Measurements from ENCODE around the gene EPB41L2. TPM values are rescaled to one million over a fixed set of nuclear protein-coding genes. Genes with fewer than 3 reads are reported as not detected.
"Not testable (repeated sequence)": the region's sequence is repeated elsewhere in the genome, so short reads cannot be mapped to it uniquely, and the experiment has no call there.

Gene EPB41L2
- total RNA-seq, 2 donors from 2014 or later: 77.7 to 104 TPM

DNA sequence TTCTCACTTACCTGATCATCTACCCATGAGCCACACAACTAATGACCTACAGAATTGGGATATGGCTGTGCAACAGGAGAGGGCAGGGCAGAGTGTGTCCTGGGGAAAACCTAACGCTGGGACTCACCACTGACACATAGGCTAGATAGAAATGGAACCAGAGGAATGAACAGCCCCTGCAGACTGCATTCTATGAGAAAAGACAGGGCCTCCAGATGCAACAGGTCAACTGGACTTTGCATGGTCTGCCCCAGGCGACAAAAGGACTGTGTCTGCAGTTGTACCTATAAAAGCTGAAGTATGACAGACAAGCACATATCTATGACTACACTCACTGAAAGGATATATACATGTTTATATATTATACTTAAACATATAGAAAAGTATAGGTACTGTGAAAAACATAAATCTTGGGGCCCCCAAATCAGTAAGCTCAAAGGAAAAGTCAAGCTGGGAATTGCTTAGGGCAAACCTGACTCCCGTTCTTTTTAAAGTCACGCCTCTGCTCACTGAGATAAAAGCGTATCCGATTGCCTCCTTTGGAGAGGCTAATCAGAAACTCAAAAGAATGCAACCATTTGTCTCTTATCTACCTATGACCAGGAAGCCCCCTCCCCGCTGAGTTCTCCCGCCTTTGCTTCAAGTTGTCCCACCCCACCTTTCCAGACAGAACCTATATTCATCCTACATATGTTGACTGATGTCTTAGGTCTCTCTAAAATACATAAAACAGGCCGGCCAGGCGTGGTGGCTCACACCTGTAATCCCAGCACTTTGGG is 68.5 kb downstream of the EPB41L2 start:
- ATAC-seq (peak; percentile 6), DNase-seq (no peak)
- intact Hi-C loops (cut with DNase I, micrococcal nuclease): no loop called here

DNA sequence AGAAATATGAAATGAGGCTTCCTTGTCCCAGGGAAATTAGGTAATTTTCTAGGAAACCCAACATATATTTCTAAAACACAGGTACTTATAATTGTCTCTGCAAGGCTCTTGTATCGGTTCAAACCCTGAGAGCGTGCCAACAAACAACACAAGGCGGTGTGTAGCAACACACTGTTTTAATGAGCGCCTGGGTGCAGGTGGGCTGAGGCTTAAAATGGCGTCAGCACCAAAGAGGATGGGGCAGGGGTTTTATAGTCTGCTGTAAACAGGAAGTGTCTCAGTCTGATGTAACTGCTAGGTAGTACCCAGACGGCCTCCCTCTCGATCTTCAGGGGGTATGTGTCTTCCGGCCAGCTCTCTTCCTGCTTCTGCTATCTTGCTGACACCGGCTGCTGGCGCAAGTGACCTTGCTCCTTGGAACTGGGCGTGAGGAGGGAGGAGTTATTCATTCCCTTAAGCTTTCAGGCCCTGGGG is 69.7 kb downstream of the EPB41L2 start:
- DNase-seq: peak; percentile 50 to 63
- peak; percentile 85 for ATAC-seq
- intact Hi-C loops (cut with DNase I, micrococcal nuclease): no loop called here

DNA sequence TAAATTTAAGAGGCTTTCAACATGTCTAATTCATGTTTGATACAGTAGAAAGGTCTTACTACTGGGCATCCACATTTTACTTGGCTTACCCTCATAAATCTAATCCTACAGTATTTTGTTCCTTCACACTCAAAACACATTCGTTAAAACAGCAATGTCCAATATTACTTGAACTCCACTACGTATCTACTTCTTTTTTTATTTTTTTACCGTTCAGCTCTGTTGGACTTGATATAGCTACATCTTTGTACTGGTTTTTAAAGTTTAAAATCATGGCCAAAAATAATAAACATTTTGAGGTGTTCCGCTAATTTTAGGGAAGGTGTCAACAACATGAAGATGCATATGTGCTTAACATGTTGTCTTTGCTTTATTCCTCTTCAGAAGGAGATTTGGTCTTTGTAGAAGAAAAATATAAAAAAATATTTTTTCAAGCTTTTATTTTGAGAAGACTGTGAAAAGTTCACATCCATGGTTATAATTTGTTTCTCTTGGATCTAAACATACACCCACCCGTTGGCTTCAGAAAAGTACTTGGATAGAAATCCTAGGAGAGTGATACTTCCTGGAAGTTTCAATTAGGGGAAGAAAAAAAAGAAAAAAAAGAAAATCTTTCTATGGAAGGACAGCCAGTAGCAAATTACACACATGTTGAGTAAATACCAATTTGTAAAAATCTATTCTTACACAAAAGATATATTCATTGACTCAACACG is 71.5 kb downstream of the EPB41L2 start:
- intact Hi-C loops (cut with DNase I, micrococcal nuclease): no loop called here
- DNase-seq (no peak), ATAC-seq (no peak)

DNA sequence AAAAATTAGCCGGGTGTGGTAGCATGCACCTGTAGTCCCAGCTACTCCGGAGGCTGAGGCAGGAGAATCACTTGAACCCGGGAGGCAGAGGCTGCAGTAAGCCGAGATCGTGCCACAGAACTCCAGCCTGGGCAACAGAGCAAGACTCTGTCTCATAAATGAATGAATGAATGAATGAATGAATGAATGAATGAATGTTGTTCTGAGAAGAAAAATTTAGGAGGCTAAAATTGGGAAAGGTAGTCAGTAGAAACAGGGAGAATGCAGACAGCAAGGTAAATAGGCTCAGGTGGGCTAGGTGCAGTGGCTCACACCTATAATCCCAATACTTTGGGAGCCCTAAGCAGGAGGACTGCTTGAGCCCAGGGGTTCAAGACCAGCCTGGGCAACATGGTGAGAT is 75.5 kb downstream of the EPB41L2 start:
- ATAC-seq; DNase-seq; intact Hi-C loops (cut with DNase I, micrococcal nuclease): not testable (repeated sequence)

DNA sequence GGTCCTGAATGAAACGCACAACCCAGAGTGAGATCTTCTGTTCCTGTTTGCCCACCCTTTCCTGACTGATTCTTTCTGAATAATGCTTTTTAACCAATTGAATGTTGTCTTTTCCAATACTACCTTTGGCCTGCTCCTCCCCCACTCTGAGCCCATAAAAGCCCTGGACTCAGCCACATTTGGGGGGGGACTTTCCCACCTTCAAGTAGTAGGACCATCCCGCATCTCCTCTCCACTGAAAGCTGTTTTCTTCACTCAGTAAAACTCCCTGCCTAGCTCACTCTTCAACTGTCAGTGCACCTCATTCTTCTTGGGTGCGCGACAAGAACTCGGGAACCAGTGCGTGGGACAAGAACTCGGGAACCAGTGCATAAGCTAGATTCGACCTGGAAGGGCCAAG is 77.9 kb downstream of the EPB41L2 start:
- intact Hi-C loops (cut with DNase I, micrococcal nuclease): no loop called here
- DNase-seq: no peak
- ATAC-seq: no peak

DNA sequence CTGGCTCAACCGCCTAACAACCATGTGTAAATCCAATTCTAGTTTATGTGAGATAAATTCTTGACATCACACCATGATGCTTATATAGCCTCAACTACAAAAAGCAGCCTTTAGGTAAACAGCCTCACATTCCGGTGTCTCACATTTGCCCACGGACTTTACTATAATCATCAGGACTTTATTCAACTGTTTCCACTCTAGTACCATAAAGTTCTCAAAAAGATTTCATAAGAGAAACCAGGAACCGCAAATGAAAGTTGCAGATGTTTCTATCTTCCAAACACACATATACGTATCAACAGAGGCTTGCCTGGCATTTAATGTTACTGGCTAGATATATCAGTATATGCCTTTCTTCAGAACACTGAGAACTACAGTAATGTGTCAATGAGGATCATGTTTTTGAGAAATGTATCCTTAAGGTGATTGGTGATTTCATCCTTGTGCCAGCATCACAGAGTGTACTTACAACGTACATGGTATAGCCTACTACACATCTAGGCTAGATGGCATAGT is 80.0 kb downstream of the EPB41L2 start:
- DNase-seq (no peak), ATAC-seq (no peak)
- intact Hi-C loops (cut with DNase I, micrococcal nuclease): no loop called here

DNA sequence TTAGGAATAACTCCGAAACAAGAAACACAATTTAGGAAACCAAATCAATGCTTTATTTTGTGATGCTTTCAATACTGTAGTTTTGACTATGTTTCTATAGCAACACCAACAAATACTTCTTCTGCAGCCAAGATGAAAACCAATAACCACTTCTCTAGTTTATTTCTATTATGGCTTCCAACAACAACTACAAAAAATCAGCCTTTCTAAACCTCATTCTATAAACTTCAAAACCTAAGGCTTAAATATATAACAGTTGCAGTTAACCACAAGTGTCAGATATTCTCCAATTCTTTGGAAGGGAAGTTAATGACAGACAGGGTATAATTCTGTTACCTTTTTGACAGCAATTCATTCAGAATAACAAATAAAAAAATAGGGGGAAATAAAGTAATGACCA is 80.9 kb downstream of the EPB41L2 start:
- intact Hi-C loops (cut with DNase I, micrococcal nuclease): no loop called here
- DNase-seq (no peak), ATAC-seq (no peak)

DNA sequence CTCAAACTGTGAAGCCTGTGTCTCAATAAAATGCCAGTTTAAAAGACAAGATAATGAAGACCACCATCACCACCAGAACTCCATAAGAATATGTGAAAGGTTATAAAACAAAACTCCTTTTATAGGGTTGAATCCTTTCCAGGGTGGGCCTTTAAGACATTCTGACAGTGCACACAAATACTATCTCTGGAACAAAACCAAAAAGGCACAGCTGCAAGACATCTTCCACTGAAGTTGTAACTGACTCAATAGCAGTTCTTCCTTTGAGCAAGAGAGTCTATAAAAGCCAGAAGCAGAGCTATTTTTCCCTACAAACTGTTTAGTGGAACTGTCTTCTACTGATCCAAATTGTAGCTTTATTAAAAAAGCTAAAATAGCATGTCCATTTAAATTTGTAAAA is 81.6 kb downstream of the EPB41L2 start:
- ATAC-seq (no peak), DNase-seq (no peak)
- intact Hi-C loops (cut with DNase I, micrococcal nuclease): no loop called here

DNA sequence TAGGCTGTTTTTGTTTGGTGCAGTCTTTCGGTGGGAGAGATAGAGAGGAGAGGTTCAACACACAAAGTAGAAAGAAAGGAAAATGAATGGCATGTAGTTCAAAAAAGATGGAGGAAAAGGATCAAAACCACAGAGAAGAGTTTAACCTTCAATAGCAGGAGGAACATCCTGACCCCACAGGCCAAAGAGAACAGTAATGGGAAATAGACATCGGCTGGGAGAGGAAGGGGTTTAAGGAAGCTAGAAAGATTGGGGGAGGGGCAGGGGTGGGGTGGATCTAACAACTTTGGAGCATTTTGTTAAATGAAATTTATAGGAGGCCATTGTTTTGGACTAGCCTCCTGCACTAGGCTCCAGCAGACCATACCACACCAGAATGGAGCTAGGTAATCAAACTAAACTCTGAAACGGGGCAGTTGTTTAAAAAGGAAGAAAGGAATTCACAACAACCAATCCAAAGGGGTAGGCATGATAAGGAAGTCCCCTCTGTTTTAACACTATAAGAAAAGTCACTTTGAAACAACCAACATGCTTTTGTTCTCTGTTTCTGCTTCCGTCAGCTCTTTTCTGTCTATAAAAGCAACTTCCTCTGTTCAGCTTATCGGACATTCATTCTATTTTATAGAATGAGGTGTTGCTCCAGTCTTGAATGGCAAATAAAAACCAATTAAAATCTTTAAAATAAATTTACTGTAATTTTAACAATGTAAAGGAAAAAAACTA is 82.6 kb downstream of the EPB41L2 start:
- intact Hi-C loops (cut with DNase I, micrococcal nuclease): no loop called here
- ATAC-seq (no peak), DNase-seq (no peak)

DNA sequence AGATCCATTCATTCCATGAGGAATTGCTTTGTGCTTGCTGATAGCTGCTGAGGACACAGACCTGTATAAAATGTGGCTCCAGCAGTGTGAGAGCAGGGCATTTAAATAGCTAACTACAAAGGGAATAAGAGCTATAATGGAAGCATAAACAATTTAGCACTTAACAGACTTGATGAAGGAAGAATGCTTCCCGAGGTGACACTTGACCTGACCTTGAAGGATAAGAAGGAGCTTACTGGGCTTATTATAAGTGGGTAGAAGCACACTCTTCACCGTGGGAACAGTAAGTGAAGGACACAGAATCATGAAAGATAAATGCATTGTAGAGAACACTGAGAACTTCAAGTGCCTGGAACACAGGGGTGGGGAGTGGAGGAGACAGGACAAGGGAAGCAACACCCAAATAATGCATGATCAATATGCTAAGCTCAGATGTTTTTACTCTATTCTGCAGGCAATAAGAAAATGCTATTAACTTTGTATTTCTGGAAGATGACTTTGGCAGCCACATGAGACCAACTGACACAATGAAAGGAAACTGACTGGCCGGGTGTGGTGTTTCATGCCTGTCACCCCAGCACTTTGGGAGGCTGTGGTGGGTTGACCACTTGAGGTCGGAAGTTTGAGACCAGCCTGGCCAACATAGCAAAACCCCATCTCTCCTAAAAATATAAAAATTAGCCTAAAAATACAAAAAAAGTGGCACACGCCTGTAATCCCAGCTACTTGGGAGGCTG is 84.2 kb downstream of the EPB41L2 start:
- no peak for DNase-seq
- intact Hi-C loops (cut with DNase I, micrococcal nuclease): no loop called here
- no peak for ATAC-seq

DNA sequence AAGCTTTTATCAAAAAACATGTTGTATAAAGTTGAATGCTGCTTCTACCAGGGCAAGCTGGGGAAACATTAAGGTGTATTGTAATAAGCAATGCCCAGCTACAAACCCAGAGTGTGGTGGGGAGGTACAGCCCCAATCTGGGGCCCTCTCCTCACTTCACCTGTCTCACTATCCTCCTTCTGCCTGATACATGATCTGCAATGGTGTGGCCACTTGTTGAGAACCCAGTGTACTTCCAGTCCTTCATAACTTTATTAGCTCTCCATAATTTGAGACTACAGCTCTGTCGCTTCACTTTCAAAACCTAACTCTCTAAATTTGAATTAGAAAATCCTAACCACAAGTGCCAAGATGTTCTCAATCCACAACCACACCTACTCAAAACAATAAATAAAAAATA is 84.9 kb downstream of the EPB41L2 start:
- intact Hi-C loops (cut with DNase I, micrococcal nuclease): no loop called here
- no peak for DNase-seq

DNA sequence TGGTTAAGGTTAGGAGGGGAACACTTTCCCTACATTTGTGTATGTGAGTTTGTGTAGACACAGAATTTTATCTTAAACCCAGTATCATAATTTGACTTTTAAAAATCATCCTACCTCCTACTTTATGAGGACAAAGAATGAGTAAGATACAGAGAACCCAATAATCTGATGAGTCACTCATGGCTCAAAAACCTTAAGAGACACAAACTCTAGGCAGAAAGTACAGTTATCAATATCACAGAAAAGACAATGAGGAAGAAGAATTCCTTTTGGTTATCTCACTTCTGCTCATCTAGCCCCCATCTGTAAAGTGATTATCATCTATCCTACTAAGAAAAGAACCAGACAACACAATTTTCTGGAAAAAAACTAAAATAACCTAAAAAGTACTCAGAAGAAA is 87.7 kb downstream of the EPB41L2 start:
- ATAC-seq (no peak), DNase-seq (no peak)
- intact Hi-C loops (cut with DNase I, micrococcal nuclease): no loop called here

More for the DNA sequence above, 84.9 kb downstream of the EPB41L2 start:
- ATAC-seq: no peak

DNA sequence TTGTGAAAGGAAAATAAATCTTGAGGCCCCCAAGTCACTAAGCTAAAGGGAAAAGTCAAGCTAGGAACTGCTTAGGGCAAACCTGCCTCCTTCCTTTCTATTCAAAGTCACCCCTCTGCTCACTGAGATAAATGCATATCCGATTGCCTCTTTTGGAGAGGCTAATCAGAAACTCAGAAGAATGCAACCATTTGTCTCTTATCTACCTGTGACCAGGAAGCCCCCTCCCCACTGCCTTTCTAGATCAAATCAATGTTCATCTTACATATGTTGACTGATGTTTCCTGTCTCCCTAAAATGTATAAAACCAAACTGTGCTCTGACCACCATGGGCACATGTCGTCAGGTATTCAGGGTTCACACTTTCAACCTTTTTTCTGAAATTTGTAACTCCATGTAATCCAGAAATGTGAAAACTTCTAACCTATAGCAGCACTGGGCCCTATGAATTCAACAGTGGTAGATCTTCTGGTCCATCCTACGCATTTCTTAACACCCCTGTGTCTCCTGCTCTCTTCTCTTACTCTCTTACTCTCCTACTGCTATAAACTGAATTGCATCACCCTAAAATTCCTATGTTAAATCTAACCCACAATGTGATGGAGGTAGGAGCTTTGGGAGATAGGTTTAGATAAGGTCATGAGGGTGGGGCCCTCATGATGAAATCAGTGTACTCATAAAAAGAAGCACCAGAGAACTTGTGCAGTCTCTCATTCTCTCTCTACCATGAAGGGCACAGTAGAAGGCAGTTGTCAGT is 89.3 kb downstream of the EPB41L2 start:
- intact Hi-C loops (cut with DNase I, micrococcal nuclease): no loop called here
- DNase-seq (no peak), ATAC-seq (no peak)

DNA sequence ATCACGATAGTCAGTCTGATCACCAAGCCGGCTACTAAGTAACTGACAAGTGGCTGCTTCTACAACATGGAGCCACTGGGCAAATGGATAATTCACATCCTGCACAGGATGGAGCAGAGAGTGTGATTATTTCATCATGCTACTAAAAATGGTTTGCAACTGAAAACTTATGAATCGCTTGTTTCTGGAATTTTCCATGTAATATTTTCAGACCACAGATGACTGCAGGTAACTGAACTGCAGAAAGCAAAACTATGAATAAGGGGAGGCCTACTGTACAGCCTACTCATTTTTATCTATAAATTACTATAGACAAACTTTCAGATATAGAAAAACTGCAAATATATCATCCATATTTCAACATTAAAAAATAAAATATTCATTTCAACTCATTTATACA is 91.5 kb downstream of the EPB41L2 start:
- no peak for DNase-seq
- intact Hi-C loops (cut with DNase I, micrococcal nuclease): no loop called here
- no peak for ATAC-seq

DNA sequence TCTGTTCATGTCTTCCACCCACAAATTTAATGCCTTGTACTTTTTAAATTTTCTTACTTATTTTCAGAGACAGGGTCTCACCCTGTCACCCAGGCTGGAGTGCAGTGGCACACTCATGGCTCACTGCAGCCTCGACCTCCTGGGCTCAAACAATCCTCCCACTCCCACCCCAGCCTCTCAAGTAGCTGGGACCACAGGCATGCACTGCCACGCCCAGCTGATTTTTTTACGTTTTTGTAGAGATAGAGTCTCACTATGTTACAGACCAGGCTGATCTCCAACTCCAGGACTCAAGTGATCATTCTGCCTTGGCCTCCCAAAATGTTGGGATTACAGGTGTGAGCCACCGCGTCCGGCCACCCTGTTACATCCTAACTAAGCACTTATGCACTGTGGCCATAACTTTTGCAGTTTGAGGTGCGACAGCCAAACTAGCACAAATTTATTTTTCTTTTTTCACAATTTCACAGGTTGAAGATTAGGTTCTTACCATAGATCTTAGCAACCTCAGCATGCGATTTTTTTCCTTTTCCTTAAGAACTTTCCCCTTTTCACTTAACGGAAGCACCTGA is 92.1 kb downstream of the EPB41L2 start:
- intact Hi-C loops (cut with DNase I, micrococcal nuclease): no loop called here
- ATAC-seq: no peak

DNA sequence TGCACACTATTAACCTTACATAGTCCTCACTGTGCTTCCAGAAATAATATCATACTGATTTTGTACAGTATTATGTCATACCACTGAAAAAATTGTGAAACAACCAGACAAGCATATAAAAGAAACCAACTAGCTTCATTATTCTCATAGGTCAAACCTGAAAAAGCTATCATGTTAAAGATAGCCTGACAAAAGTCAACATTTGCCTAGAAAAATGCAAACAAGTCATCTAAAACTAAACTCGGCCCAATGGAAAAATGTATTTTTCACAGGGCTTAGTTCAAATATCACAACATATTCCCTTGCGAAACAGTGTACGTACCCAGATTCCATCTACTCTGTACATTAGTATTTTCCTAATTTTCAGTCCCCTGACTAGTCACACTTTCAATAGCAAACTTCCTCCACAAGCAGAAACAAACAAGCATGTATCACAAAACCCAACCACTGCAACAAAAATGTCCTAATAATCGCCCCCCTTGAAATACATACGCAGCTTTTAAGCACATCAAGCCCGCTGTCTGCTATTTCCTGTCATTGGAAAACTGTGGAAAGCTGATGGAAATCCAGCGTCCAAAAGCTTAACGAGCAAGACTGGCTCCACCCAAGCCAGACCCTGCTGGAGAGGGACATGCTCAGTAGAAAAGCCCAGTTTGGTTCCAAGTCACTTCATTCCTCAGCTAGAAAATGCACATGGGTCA is 93.1 kb downstream of the EPB41L2 start:
- intact Hi-C loops (cut with DNase I, micrococcal nuclease): no loop called here
- no peak for ATAC-seq
- DNase-seq: no peak

More for the DNA sequence above, 92.1 kb downstream of the EPB41L2 start:
- DNase-seq: no peak

DNA sequence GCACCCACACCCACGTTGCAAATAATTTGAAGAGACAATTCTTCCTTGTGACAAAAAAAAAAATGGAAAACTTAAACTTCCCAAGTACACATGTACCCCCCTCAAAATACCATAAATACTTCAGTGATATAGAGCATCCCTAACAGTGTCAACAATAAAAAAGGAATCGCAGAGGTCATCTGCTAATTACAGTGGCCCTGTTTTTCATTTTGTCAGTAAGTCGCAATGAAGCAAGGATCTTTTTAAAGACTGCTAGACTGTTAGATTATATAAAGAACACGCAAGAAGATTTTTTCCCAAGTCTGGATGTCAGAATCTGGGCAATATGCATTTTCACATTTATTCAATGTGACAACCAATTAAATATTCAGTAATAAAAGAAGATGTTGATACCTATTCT is 93.9 kb downstream of the EPB41L2 start:
- ATAC-seq: no peak
- intact Hi-C loops (cut with DNase I, micrococcal nuclease): no loop called here

More for the DNA sequence above, 93.9 kb downstream of the EPB41L2 start:
- no peak for DNase-seq
